Retina (tissue), 1 donor: ENCODE data around the gene ZNF37A.
"Not testable (repeated sequence)": the region's sequence is repeated elsewhere in the genome, so short reads cannot be mapped to it uniquely, and the experiment has no call there.

Source experiments
- DNase-seq: peaks from one replicate; pipeline ENCODE4 v3.0.0-alpha.2; 2016

ZNF37A gene

DNA sequence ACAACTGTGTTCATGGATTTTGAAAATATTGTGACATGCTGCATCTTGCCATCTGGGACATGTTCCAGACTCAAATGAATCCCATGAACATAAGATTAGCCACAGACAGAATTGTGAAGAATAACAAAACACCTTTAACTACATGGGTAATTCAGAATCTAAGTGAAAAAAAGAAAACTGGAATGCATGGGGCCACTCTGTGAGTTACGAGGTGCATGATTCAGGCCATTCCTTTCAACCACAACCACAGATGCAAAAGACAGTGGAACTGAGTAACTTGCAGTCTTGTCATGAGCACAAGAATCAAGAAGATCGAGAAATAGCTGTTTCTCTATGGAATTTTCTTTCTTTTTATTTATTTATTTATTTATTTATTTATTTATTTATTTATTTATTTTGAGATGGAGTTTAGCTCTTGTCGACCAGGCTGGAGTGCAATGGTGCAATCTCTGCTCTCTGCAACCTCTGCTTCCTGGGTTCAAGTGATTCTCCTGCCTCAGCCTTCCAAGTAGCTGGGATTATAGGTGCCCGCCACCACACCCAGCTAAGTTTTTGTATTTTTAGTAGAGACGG lies 56.8 kb downstream of the ZNF37A start:
- not testable (repeated sequence) for DNase-seq

DNA sequence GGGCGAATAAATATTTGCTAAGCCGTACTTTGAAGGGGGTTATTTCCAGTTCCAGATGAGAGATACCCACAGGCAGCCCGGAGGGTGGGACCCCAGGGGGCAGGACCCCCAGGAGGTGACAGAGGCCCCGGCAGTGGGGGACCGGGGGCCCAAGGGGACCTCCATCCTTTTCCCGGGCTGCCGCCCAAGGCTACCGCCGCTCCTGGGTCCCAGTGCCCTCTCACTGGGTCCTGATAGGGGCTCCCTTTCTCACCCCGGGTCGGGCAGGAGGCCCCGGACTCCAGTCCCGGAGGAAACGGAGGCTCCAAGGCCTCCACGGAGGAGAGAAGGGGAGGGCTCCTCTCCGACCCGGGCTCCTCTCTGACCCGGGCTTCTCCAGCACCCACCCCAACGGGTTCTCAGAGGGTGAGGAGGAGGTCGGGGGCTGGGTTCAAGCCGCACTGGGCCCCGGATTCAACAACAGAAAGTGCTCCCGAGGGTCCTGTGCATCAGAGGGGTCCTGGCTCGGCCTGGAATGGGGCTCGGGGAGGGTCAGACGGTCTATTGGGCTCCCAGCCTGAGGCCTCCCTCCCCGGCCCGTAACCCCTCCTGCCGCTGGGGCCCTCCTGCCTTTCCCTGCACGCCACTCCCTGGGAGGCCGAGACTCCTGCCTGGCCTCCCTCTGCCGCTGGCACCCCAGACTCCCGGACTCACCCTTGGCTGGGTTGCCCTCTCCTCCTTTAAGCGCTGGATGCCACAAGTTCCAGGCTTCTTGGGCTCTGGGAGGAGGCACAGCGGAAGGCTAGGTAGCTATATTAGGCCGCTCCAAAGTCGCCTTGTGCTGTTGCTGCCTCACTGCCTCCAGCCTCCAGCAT lies 62.5 kb downstream of the ZNF37A start:
- DNase-seq = no peak

DNA sequence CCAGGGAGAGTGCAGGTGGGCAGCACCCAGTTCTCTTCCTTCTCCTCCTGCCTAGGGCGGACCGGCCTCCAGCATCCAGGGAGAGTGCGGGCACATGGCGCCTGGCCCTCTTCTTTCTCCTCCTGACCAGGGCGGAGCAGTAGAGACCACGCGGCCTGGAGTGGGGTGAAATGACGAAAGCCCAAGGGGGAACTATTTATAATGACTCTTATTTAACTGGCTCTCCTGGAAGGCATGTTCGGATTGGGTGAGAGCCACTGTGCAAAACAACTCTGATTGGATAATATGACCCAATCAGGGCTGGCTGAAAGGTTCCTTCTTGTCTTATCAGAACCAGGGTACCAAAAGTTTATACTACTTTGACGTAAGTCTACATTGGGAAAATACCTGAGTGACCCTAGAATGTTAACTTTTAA lies 63.1 kb downstream of the ZNF37A start:
- no peak for DNase-seq

- no peak for DNase-seq
Observed at GRCh38 chr10:38159004-38159403, 64.9 kb downstream of the ZNF37A start.

DNA sequence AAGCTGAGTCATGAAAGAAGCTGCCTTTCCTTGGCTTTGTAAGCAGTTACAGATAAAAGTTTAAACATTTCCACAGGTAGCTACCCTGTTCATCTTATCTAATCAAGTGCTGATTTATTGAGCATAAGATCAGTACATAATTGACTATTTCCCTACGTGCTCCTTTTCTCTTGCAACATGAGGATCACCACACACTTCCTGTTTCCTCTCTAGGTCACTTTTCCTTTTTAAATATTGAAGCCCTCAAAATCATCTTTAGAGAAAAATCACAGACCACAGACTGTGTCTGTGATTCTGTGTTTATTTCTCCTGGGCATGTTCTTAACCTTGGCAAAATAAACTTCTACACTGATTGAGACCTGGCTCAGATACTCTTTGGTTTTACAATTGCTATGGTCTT lies 69.5 kb downstream of the ZNF37A start:
- no peak for DNase-seq

GRCh38 chr10:38174336-38174735 lies 80.2 kb downstream of the ZNF37A start:
- DNase-seq = no peak

DNA sequence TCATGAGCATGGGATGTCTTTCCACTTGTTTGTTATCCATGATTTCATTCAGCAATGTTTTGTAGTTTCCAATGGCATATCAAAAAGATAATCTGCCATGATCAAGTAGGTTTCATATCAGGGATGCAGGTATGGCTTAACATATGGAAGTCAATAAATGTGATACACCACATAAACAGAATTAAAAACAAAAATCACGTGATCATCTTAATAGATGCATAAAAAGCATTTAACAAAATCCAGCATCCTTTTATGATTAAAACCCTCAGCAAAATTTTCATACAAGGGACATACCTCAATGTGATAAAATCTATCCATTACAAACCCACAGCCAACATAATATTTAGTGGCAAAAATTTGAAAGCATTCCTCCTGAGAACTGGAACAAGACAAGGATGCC lies 90.3 kb downstream of the ZNF37A start:
- no peak for DNase-seq
